ENCODE data around the gene JAML.
"Not testable (repeated sequence)": the region's sequence is repeated elsewhere in the genome, so short reads cannot be mapped to it uniquely, and the experiment has no call there.

The JAML gene

DNA sequence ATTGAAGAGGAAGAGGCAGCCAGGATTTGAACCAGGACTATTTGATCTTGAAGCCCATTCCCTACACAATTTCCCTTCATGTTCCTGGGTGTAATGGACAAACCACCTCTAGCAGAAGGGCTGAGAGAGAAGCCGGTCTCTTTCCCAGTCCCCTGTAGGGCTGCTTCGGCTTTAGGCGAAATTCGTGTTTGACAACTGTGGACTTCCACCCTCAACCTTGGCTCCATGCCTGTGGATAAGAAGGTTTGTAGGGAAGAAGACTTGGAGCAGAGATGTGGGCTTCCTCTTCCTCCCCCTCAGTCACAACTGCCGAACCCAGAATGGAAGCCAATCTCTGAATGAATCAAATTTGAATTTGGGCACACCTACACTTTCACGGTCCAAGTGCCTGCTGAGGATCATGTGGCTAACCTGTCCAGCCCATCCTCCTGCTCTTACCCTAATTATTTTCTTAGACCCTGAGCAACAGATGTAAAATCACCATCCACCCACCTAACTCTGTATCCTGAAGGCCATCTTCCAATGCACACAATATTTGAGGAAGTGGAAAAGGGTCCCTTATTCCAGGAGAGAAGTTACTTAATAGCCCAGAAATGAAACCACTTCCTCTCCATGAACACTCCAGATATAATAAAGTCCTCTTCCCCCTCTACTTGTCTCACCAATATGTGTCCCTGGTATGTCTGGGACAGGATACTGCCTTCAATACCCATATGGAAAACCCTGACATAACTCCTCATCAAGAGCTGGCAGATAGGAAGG is 38.3 kb downstream of the JAML start:
- no peak overlapping the region for H2AFZ ChIP-seq
- no peaks in the 10 kb centered on the region for H3K27me3 ChIP-seq (ENCODE audit: control insufficient read depth, insufficient read depth, low read length)
- H3K4me3 ChIP-seq (ENCODE audit: low read depth, low read length) = no peak overlapping the region
- H3K9me3 ChIP-seq (ENCODE audit: control insufficient read depth, low read length) = no peaks in the 10 kb centered on the region
- no peaks in the 10 kb centered on the region for H3K36me3 ChIP-seq (ENCODE audit: control insufficient read depth, insufficient read depth, low read length)
- H3K9ac ChIP-seq = no peak overlapping the region
- no peak overlapping the region for H3K4me2 ChIP-seq (ENCODE audit: low read length)
- TF ChIP-seq, protein P1, sequence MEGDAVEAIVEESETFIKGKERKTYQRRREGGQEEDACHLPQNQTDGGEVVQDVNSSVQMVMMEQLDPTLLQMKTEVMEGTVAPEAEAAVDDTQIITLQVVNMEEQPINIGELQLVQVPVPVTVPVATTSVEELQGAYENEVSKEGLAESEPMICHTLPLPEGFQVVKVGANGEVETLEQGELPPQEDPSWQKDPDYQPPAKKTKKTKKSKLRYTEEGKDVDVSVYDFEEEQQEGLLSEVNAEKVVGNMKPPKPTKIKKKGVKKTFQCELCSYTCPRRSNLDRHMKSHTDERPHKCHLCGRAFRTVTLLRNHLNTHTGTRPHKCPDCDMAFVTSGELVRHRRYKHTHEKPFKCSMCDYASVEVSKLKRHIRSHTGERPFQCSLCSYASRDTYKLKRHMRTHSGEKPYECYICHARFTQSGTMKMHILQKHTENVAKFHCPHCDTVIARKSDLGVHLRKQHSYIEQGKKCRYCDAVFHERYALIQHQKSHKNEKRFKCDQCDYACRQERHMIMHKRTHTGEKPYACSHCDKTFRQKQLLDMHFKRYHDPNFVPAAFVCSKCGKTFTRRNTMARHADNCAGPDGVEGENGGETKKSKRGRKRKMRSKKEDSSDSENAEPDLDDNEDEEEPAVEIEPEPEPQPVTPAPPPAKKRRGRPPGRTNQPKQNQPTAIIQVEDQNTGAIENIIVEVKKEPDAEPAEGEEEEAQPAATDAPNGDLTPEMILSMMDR (IDR thresholded peaks at IDR 0.05) = no peak
- no peaks in the 10 kb centered on the region for H3K4me1 ChIP-seq
- no peak overlapping the region for H3K27ac ChIP-seq
- no peaks in the 10 kb centered on the region for H3K79me2 ChIP-seq

DNA sequence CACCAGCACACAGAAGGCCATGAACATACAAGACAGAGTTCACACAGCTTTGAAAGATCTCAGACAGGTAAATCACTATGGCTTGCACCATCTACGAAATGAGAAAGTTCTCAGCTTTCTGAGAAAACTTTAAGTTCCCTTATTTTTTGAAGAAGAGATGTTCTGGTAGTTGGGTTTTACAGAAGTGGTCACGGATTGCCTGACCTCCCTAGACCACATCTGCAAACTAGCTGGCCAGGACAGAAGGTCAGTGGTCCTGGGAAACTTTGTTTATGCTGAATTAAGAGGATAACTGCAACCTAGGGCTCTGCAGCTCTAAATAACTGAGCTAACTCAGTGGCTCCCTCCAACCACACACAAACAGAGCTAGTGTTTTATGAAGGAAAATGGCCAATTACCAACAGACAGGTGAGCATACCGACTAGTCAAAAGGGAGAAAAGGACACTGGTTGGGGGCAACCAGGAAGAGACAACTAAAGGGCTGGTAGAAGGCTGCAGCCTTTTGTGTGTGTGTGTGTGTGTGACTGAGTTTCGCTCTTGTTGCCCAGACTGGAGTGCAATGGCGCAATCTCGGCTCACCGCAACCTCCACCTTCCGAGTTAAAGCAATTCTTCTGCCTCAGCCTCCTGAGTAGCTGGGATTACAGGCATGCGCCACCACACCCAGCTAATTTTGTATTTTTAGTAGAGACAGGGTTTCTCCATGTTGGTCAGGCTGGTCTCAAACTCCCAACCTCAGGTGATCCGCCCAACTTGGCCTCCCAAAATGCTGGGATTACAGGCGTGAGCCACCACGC is 39.8 kb downstream of the JAML start:
- H3K9ac ChIP-seq = no peak overlapping the region
- H3K4me1 ChIP-seq = no peaks in the 10 kb centered on the region
- no peaks in the 10 kb centered on the region for H3K36me3 ChIP-seq (ENCODE audit: control insufficient read depth, insufficient read depth, low read length)
- TF ChIP-seq, protein P1 (IDR thresholded peaks at IDR 0.05) = no peak
- no peak overlapping the region for H3K4me3 ChIP-seq (ENCODE audit: low read depth, low read length)
- H3K4me2 ChIP-seq (ENCODE audit: low read length) = no peak overlapping the region
- H3K79me2 ChIP-seq = no peaks in the 10 kb centered on the region
- no peaks in the 10 kb centered on the region for H3K9me3 ChIP-seq (ENCODE audit: control insufficient read depth, low read length)
- H3K27ac ChIP-seq = no peak overlapping the region
- H3K27me3 ChIP-seq (ENCODE audit: control insufficient read depth, insufficient read depth, low read length) = no peaks in the 10 kb centered on the region
- H2AFZ ChIP-seq = no peak overlapping the region

DNA sequence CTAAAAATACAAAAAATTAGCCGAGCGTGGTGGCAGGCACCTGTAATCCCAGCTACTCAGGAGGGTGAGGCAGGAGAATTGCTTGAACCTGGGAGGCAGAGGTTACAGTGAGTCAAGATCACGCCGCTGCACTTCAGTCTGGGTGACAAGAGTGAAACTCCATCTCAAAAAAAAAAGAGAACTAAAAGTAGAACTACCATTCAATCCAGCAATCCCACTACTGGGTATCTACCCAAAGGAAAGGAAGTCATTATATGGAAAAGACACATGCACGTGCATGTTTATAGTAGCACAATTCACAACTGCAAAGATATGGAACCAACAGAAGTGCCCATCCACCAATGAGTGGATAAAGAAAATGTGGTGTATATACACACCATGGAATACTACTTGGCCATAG is 41.1 kb downstream of the JAML start:
- not testable (repeated sequence) for H3K79me2 ChIP-seq; H3K4me1 ChIP-seq; H3K4me2 ChIP-seq (ENCODE audit: low read length); H3K9me3 ChIP-seq (ENCODE audit: control insufficient read depth, low read length); H3K4me3 ChIP-seq (ENCODE audit: low read depth, low read length); H3K27ac ChIP-seq; H3K9ac ChIP-seq; H3K27me3 ChIP-seq (ENCODE audit: control insufficient read depth, insufficient read depth, low read length); H3K36me3 ChIP-seq (ENCODE audit: control insufficient read depth, insufficient read depth, low read length); H2AFZ ChIP-seq

DNA sequence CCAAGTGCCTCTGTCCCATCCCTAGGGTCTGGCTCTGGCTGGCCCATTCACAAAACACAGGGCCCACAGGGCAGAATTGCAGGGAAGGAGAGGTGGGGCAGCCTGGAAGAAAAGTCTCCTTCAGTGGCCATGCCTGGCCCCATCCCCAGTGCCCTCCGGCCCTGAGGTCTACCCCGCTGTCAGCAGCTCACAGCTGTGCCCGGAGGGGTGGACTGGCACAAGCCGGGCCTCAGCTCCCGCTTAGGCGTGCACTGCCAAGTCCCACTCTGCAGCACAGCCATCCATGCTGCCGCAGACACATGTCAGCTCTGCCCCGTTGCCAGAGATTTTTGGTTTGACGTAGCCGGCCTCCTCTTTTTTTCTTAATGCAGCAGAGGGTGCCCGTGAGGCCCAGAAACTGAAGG is 44.5 kb downstream of the JAML start:
- Histone ChIP-seq H3K4me3 (ENCODE audit: low read depth, low read length) (no peak overlapping the region), H3K4me2 (ENCODE audit: low read length) (no peak overlapping the region), H2AFZ (no peak overlapping the region), H3K9me3 (ENCODE audit: control insufficient read depth, low read length) (no peaks in the 10 kb centered on the region), H3K27ac (no peak overlapping the region), H3K9ac (no peak overlapping the region), H3K79me2 (no peaks in the 10 kb centered on the region), H3K36me3 (ENCODE audit: control insufficient read depth, insufficient read depth, low read length) (no peaks in the 10 kb centered on the region), H3K4me1 (peaks cover under 1% of the 10 kb centered on the region), H3K27me3 (ENCODE audit: control insufficient read depth, insufficient read depth, low read length) (no peaks in the 10 kb centered on the region)
- TF ChIP-seq, protein P1 (IDR thresholded peaks at IDR 0.05) = no peak

DNA sequence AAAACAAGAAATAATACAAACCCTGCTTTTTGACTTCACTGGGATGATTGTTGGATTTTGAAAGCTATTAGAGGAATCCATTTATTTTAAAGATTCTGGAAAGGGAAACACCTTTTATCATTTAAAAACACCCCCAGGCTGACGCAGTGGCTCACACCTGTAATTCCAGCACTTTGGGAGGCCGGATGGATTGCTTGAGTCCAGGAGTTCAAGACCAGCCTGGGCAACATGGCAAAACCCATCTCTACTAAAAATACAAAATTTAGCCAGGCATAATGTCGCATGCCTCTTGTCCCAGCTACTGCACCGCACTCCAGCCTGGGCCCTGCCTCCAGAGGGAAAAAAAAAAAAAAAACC is 48.1 kb downstream of the JAML start:
- Histone ChIP-seq H3K4me2 (ENCODE audit: low read length) (no peak overlapping the region), H3K9me3 (ENCODE audit: control insufficient read depth, low read length) (no peaks in the 10 kb centered on the region), H3K4me1 (peaks cover 3% of the 10 kb centered on the region), H3K27ac (no peak overlapping the region), H3K27me3 (ENCODE audit: control insufficient read depth, insufficient read depth, low read length) (no peaks in the 10 kb centered on the region), H2AFZ (no peak overlapping the region), H3K79me2 (no peaks in the 10 kb centered on the region), H3K4me3 (ENCODE audit: low read depth, low read length) (no peak overlapping the region), H3K9ac (no peak overlapping the region), H3K36me3 (ENCODE audit: control insufficient read depth, insufficient read depth, low read length) (no peaks in the 10 kb centered on the region)
- TF ChIP-seq, protein P1 (IDR thresholded peaks at IDR 0.05) = no peak
